Measurements from ENCODE around the gene UBAC1.

The UBAC1 gene

GRCh38 chr9:135989157-135989556 lies 28.0 kb upstream of the UBAC1 start:
- DNase-seq (ENCODE audit: low read depth) = no peak
- H3K4me3 ChIP-seq (ENCODE audit: low read depth, low read length) = no peak overlapping the region
- TF ChIP-seq MAX (IDR thresholded peaks at IDR 0.05; ENCODE audit: low read depth, low read length) = no peak
- TF ChIP-seq POLR2A (IDR thresholded peaks at IDR 0.05; ENCODE audit: extremely low read depth, insufficient read length) = no peak
- TF ChIP-seq CTCF (IDR thresholded peaks at IDR 0.05; ENCODE audit: low read depth, low read length) = no peak
- TF ChIP-seq MYC (IDR thresholded peaks at IDR 0.05; ENCODE audit: low read depth, low read length) = no peak

GRCh38 chr9:135988493-135988892 lies 27.3 kb upstream of the UBAC1 start:
- TF ChIP-seq MYC (IDR thresholded peaks at IDR 0.05; ENCODE audit: low read depth, low read length) = no peak
- TF ChIP-seq MAX (IDR thresholded peaks at IDR 0.05; ENCODE audit: low read depth, low read length) = no peak
- no peak for TF ChIP-seq POLR2A (IDR thresholded peaks at IDR 0.05; ENCODE audit: extremely low read depth, insufficient read length)
- no peak for TF ChIP-seq CTCF (IDR thresholded peaks at IDR 0.05; ENCODE audit: low read depth, low read length)
- no peak overlapping the region for H3K4me3 ChIP-seq (ENCODE audit: low read depth, low read length)
- no peak for DNase-seq (ENCODE audit: low read depth)

GRCh38 chr9:135987838-135988404 lies 26.7 kb upstream of the UBAC1 start:
- DNase-seq (ENCODE audit: low read depth) = no peak
- TF ChIP-seq CTCF (IDR thresholded peaks at IDR 0.05; ENCODE audit: low read depth, low read length) (no peak), MYC (IDR thresholded peaks at IDR 0.05; ENCODE audit: low read depth, low read length) (no peak), MAX (IDR thresholded peaks at IDR 0.05; ENCODE audit: low read depth, low read length) (no peak), POLR2A (IDR thresholded peaks at IDR 0.05; ENCODE audit: extremely low read depth, insufficient read length) (no peak)
- H3K4me3 ChIP-seq (ENCODE audit: low read depth, low read length) = no peak overlapping the region

GRCh38 chr9:135986605-135987004 lies 25.4 kb upstream of the UBAC1 start:
- TF ChIP-seq MYC (IDR thresholded peaks at IDR 0.05; ENCODE audit: low read depth, low read length) = no peak
- TF ChIP-seq MAX (IDR thresholded peaks at IDR 0.05; ENCODE audit: low read depth, low read length) = no peak
- TF ChIP-seq CTCF (IDR thresholded peaks at IDR 0.05; ENCODE audit: low read depth, low read length) = no peak
- no peak for TF ChIP-seq POLR2A (IDR thresholded peaks at IDR 0.05; ENCODE audit: extremely low read depth, insufficient read length)
- H3K4me3 ChIP-seq (ENCODE audit: low read depth, low read length) = no peak overlapping the region
- DNase-seq (ENCODE audit: low read depth) = no peak

- no peak overlapping the region for H3K4me3 ChIP-seq (ENCODE audit: low read depth, low read length)
- TF ChIP-seq POLR2A (IDR thresholded peaks at IDR 0.05; ENCODE audit: extremely low read depth, insufficient read length) (no peak), CTCF (IDR thresholded peaks at IDR 0.05; ENCODE audit: low read depth, low read length) (no peak)
- no peak for DNase-seq (ENCODE audit: low read depth)
These were observed 24.7 kb upstream of the UBAC1 start for GRCh38 chr9:135985889-135986288.

- no peak for DNase-seq (ENCODE audit: low read depth)
- no peak overlapping the region for H3K4me3 ChIP-seq (ENCODE audit: low read depth, low read length)
- TF ChIP-seq CTCF (IDR thresholded peaks at IDR 0.05; ENCODE audit: low read depth, low read length) (no peak), MYC (IDR thresholded peaks at IDR 0.05; ENCODE audit: low read depth, low read length) (no peak), POLR2A (IDR thresholded peaks at IDR 0.05; ENCODE audit: extremely low read depth, insufficient read length) (no peak), MAX (IDR thresholded peaks at IDR 0.05; ENCODE audit: low read depth, low read length) (no peak)
These were observed 24.2 kb upstream of the UBAC1 start for GRCh38 chr9:135985459-135985774.
